Activated T-cell treated with anti-CD3 and anti-CD28 coated beads for 24 hours (primary cell): ENCODE data around the gene FAM228A.
"Not testable (repeated sequence)": the region's sequence is repeated elsewhere in the genome, so short reads cannot be mapped to it uniquely, and the experiment has no call there.

ENCODE experiments used
- DNase-seq: peaks from one replicate; pipeline ENCODE4 v3.0.0-alpha.2; 2020; ENCODE audit warnings: low read depth

FAM228A gene

GRCh38 chr2:24174851-24175277 lies at the start of gene FAM228A:
Gene FAM228A (plus strand): TSS chr2:24175053. CDS start chr2:24175481, 428 bp downstream.
- DNase-seq, result no peak

GRCh38 chr2:24125956-24126355 lies 48.9 kb upstream of the FAM228A start:
- DNase-seq, result no peak

- DNase-seq, result no peak
Measured at GRCh38 chr2:24132543-24132942, 42.3 kb upstream of the FAM228A start.

- DNase-seq, result not testable (repeated sequence)
Measured at GRCh38 chr2:24140305-24140704, 34.5 kb upstream of the FAM228A start.

- no peak for DNase-seq
Measured at GRCh38 chr2:24147364-24147763, 27.5 kb upstream of the FAM228A start.

GRCh38 chr2:24152413-24153197 lies 22.2 kb upstream of the FAM228A start:
- DNase-seq, result no peak

- DNase-seq, result no peak
Measured at GRCh38 chr2:24153478-24153877, 21.4 kb upstream of the FAM228A start.

GRCh38 chr2:24158131-24158530 lies 16.7 kb upstream of the FAM228A start:
- DNase-seq, result no peak

- DNase-seq, result no peak
Measured at GRCh38 chr2:24159708-24160107, 15.1 kb upstream of the FAM228A start.

- no peak for DNase-seq
Measured at GRCh38 chr2:24160761-24161160, 14.1 kb upstream of the FAM228A start.

GRCh38 chr2:24162494-24162893 lies 12.4 kb upstream of the FAM228A start:
- DNase-seq, result no peak

- DNase-seq, result no peak
Measured at GRCh38 chr2:24163186-24163585, 11.7 kb upstream of the FAM228A start.

- no peak for DNase-seq
Measured at GRCh38 chr2:24163601-24164000, 11.3 kb upstream of the FAM228A start.

GRCh38 chr2:24164416-24164973 lies 10.4 kb upstream of the FAM228A start:
- peak; percentile 17 for DNase-seq

- DNase-seq, result no peak
Measured at GRCh38 chr2:24169023-24169422, 5.8 kb upstream of the FAM228A start.

- DNase-seq, result no peak
Measured at GRCh38 chr2:24175631-24176187, 856 bp downstream of the FAM228A start.

GRCh38 chr2:24176326-24176725 lies 1.5 kb downstream of the FAM228A start:
- DNase-seq, result no peak

- no peak for DNase-seq
Measured at GRCh38 chr2:24179683-24180082, 4.8 kb downstream of the FAM228A start.

- DNase-seq, result no peak
Measured at GRCh38 chr2:24181849-24182248, 7.0 kb downstream of the FAM228A start.

GRCh38 chr2:24182507-24182906 lies 7.7 kb downstream of the FAM228A start:
- no peak for DNase-seq

GRCh38 chr2:24183366-24184069 lies 8.7 kb downstream of the FAM228A start:
- no peak for DNase-seq

GRCh38 chr2:24189551-24189950 lies 14.7 kb downstream of the FAM228A start:
- no peak for DNase-seq

GRCh38 chr2:24190503-24190902 lies 15.7 kb downstream of the FAM228A start:
- DNase-seq, result no peak
